HepG2 (cell line): ENCODE results near the gene OTOP3. TPM values are rescaled to one million over a fixed set of nuclear protein-coding genes. Genes with fewer than 3 reads are reported as not detected.

ENCODE experiments used
- ATAC-seq: fragments of 200-7000 bp; cut with Tn5 transposase; 3 replicates; pipeline ENCODE4 v1.9.1; 2020; ENCODE audit warnings: mild to moderate bottlenecking, moderate library complexity
- BruUV-seq: library from RNA; stranded (reverse); fragments of 400-500 nt; replicated peaks from 2 replicates; lab custom pipeline; 2021; lab: Mats Ljungman, UMichigan
- CTCF ChIA-PET: fragments of 300-600 bp; formaldehyde crosslinking; extraction: SDS; loops from one replicate; lab custom pipeline; 2021; ENCODE audit warnings: low total read pairs, inconsistent platforms, low intra/inter-chr PET ratio; lab: Yijun Ruan, JAX
- POLR2A ChIA-PET: fragments of 350-600 bp; sonication (Branson Sonifier 250); formaldehyde crosslinking; loops from one replicate; lab custom pipeline; 2020; ENCODE audit warnings: antibody characterized with exemption, inconsistent platforms; lab: Yijun Ruan, JAX
- DNase-seq: peaks from one replicate; pipeline ENCODE4 v3.0.0-alpha.2; 2015; ENCODE audit warnings: low spot score
- FAIRE-seq: peaks from 3 replicates; lab custom pipeline; 2011; peaks lifted over from hg19 to GRCh38; lab: Jason Lieb, UNC
- H2AFZ ChIP-seq: one replicate; pipeline ENCODE4 v1.6.1; 2011; ENCODE audit warnings: low read length, inconsistent platforms
- H3K27ac ChIP-seq: fragments of 300-600 bp; 3 replicates; pipeline ENCODE4 v1.8.0; 2011; ENCODE audit warnings: mixed run types, mild to moderate bottlenecking, mixed read lengths, low read length, inconsistent platforms; ENCODE audit not compliant: insufficient read depth; ENCODE audit errors: extremely low read length
- H3K27me3 ChIP-seq, 2 experiments: fragments of 200-600 bp in 1 of 2; 2 replicates in 1 of 2; 3 replicates in 1 of 2; pipeline versions ENCODE4 v1.6.0 to v1.8.0; 2011; ENCODE audit warnings: low read length in 2 of 2, mild to moderate bottlenecking in 2 of 2, moderate library complexity in 2 of 2, inconsistent platforms in 1 of 2; ENCODE audit not compliant: insufficient read depth in 2 of 2, control insufficient read depth in 1 of 2
- H3K36me3 ChIP-seq, 2 experiments: fragments of 200-600 bp in 1 of 2; replicated peaks in 1 of 2; 2 replicates in 1 of 2; 3 replicates in 1 of 2; pipeline versions ENCODE4 v1.5.1 to v1.8.0; 2011; ENCODE audit warnings: low read length in 2 of 2, inconsistent platforms in 1 of 2; ENCODE audit not compliant: insufficient read depth in 2 of 2, control insufficient read depth in 1 of 2
- H3K4me1 ChIP-seq: 2 replicates; pipeline ENCODE4 v1.5.1; 2012; ENCODE audit warnings: low read length, inconsistent platforms; ENCODE audit not compliant: insufficient read depth
- H3K4me2 ChIP-seq: 2 replicates; pipeline ENCODE4 v1.6.0; 2011; ENCODE audit warnings: low read depth, low read length, inconsistent platforms
- H3K4me3 ChIP-seq, 3 experiments: fragments of 200-600 bp in 1 of 3; sonication (generic), shearing (Covaris generic) in 1 of 3; replicated peaks in 1 of 3; 2 replicates each; pipeline ENCODE4 v1.5.1; 2011 to 2016; ENCODE audit warnings: low read length in 3 of 3, inconsistent platforms in 2 of 3, low read depth in 2 of 3, mild to moderate bottlenecking in 2 of 3, control low read depth in 1 of 3, mixed read lengths in 1 of 3; ENCODE audit not compliant: insufficient read depth in 1 of 3
- H3K79me2 ChIP-seq: one replicate; pipeline ENCODE4 v1.6.1; 2011; ENCODE audit warnings: low read length, inconsistent platforms; ENCODE audit not compliant: insufficient read depth
- H3K9ac ChIP-seq: 2 replicates; pipeline ENCODE4 v1.6.0; 2011; ENCODE audit warnings: mild to moderate bottlenecking, low read depth, low read length, inconsistent platforms; ENCODE audit not compliant: insufficient read depth
- H3K9me3 ChIP-seq: 2 replicates; pipeline ENCODE4 v1.5.1; 2012; ENCODE audit warnings: mild to moderate bottlenecking, low read length
- H4K20me1 ChIP-seq: 2 replicates; pipeline ENCODE4 v1.6.0; 2011; ENCODE audit warnings: inconsistent platforms, mild to moderate bottlenecking, low read length, moderate library complexity; ENCODE audit not compliant: insufficient read depth
- ATF5 ChIP-seq: sonication (generic); formaldehyde crosslinking; IDR thresholded peaks from 2 replicates; pipeline ENCODE4 v1.4.0; 2020; ENCODE audit warnings: mild to moderate bottlenecking, low read depth, missing genetic modification reagents
- BCL6 ChIP-seq: IDR thresholded peaks from 2 replicates; pipeline ENCODE4 v1.6.1; 2016; ENCODE audit warnings: missing genetic modification reagents, missing compliant biosample characterization
- CENPT ChIP-seq: sonication (generic); formaldehyde crosslinking; IDR thresholded peaks from 2 replicates; pipeline ENCODE4 v1.8.0; 2022; ENCODE audit warnings: low read depth, mild to moderate bottlenecking, moderate library complexity, missing genetic modification reagents
- MLLT10 ChIP-seq: sonication (generic); formaldehyde crosslinking; IDR thresholded peaks from 2 replicates; pipeline ENCODE4 v1.4.0; 2020; ENCODE audit warnings: missing genetic modification reagents
- MXD1 ChIP-seq: sonication (generic); formaldehyde crosslinking; IDR thresholded peaks from 2 replicates; pipeline ENCODE4 v1.4.0; 2020; ENCODE audit warnings: mild to moderate bottlenecking, missing genetic modification reagents
- SATB2 ChIP-seq: sonication (generic); formaldehyde crosslinking; IDR thresholded peaks from 2 replicates; pipeline ENCODE4 v1.5.0; 2020; ENCODE audit warnings: missing genetic modification reagents
- SNAPC5 ChIP-seq: sonication (generic); formaldehyde crosslinking; IDR thresholded peaks from 2 replicates; pipeline ENCODE4 v1.8.1; 2023; ENCODE audit warnings: mild to moderate bottlenecking, missing genetic modification reagents, borderline replicate concordance
- STAT6 ChIP-seq: sonication (generic); formaldehyde crosslinking; IDR thresholded peaks from 2 replicates; pipeline ENCODE4 v1.4.0; 2020; ENCODE audit warnings: missing genetic modification reagents, mild to moderate bottlenecking, borderline replicate concordance
- TEAD2 ChIP-seq: sonication (generic); formaldehyde crosslinking; IDR thresholded peaks from 2 replicates; pipeline ENCODE4 v1.9.0; 2021; ENCODE audit warnings: missing genetic modification reagents
- ZBTB4 ChIP-seq: sonication (generic); formaldehyde crosslinking; IDR thresholded peaks from 2 replicates; pipeline ENCODE4 v1.4.0; 2020; ENCODE audit warnings: missing genetic modification reagents, mild to moderate bottlenecking, borderline replicate concordance
- ZBTB46 ChIP-seq: sonication (generic); formaldehyde crosslinking; IDR thresholded peaks from 2 replicates; pipeline ENCODE4 v1.4.0; 2020; ENCODE audit warnings: mild to moderate bottlenecking, missing genetic modification reagents, borderline replicate concordance
- ZMAT3 ChIP-seq: sonication (generic); formaldehyde crosslinking; conservative IDR thresholded peaks from 2 replicates; pipeline ENCODE4 v1.7.0; 2021; ENCODE audit warnings: missing genetic modification reagents
- ZNF235 ChIP-seq: sonication (generic); formaldehyde crosslinking; IDR thresholded peaks from 2 replicates; pipeline ENCODE4 v1.8.1; 2023; ENCODE audit warnings: mild to moderate bottlenecking, missing genetic modification reagents, borderline replicate concordance
- ZNF30 ChIP-seq: sonication (generic); formaldehyde crosslinking; IDR thresholded peaks from 2 replicates; pipeline ENCODE4 v1.5.0; 2020; ENCODE audit warnings: mild to moderate bottlenecking, missing genetic modification reagents
- ZNF432 ChIP-seq: sonication (generic); formaldehyde crosslinking; IDR thresholded peaks from 2 replicates; pipeline ENCODE4 v1.5.0; 2020; ENCODE audit warnings: missing genetic modification reagents, mild to moderate bottlenecking, borderline replicate concordance
- ZNF558 ChIP-seq: sonication (generic); formaldehyde crosslinking; IDR thresholded peaks from 2 replicates; pipeline ENCODE4 v1.9.0; 2022; ENCODE audit warnings: mild to moderate bottlenecking, missing genetic modification reagents, borderline replicate concordance
- WGBS: methylation state at CpG from one replicate; pipeline ENCODE4 v1.1.6; 2017; ENCODE audit warnings: low lambda C conversion rate; 5-methylcytosine and 5-hydroxymethylcytosine counted together
- in situ Hi-C: cut with HindIII; loops from 2 replicates; pipeline ENCODE4 v1.10.0; 2017; ENCODE audit warnings: low pct_unique_long_range_greater_than_20kb; ENCODE audit not compliant: extremely low pct_ligation_motif_present
- intact Hi-C: fragments of 100-400 bp; cut with micrococcal nuclease; formaldehyde crosslinking; loops from one replicate; pipeline ENCODE4 v1.10.0; 2022; ENCODE audit not compliant: unreplicated experiment
- polyA plus RNA-seq, 8 experiments: library from polyadenylated mRNA; depleted of rRNA in 3 of 8; stranded (reverse) in 7 of 8; unstranded in 1 of 8; fragments of >200 nt; fragmentation: Illumina TruSeq in 4 of 8; extraction: Trizol in 4 of 8; gene quantifications; 2 replicates each; pipeline versions ENCODE4 v1.2.1 to v1.2.3, GENCODE V29; 2011 to 2016; ENCODE audit warnings: low read depth in 4 of 8, missing spikeins in 1 of 8, mixed read lengths in 1 of 8; ENCODE audit not compliant: insufficient read depth in 1 of 8
- total RNA-seq, 5 experiments: library from RNA; depleted of rRNA; stranded (reverse); fragments of >200 nt; fragmentation: Illumina TruSeq; extraction: Trizol; gene quantifications; 2 replicates each; pipeline ENCODE4 v1.2.3, GENCODE V29; 2016; ENCODE audit warnings: low read depth in 1 of 5

Gene OTOP3
- total and polyA plus RNA-seq, 2 of the 13 experiments (the other 11 are each of a cell fraction or from before 2014, with no cell fraction given): not detected

GRCh38 chr17:74951065-74951464, 15.4 kb downstream of the OTOP3 start:
- 7% methylated on average over 2 of the region's 3 CpGs for WGBS
- H4K20me1 ChIP-seq: no peaks in the 10 kb centered on the region
- H3K9ac ChIP-seq: no peak overlapping the region
- H3K4me3 ChIP-seq: no peak overlapping the region
- H3K36me3 ChIP-seq: no peaks in the 10 kb centered on the region
- H3K9me3 ChIP-seq: no peaks in the 10 kb centered on the region
- no TSS peak for BruUV-seq
- FAIRE-seq: no peak
- H3K27ac ChIP-seq: no peak overlapping the region
- DNase-seq: no peak
- no peak overlapping the region for H2AFZ ChIP-seq
- ATAC-seq: no peak
- no peak overlapping the region for H3K4me2 ChIP-seq
- H3K4me1 ChIP-seq: peaks cover 10% of the 10 kb centered on the region
- intact Hi-C loops: no loop called here
- ChIA-PET CTCF (no interaction called here), POLR2A (interaction anchor here (0.5 to 1.4 kb wide), 2 partner anchors 11 to 81 kb away, joined by 3 read pairs; no protein-coding TSS in a partner anchor)
- peaks cover 10 to 59% of the 10 kb centered on the region in 2 experiments; a peak in 4 of 5 replicates for H3K27me3 ChIP-seq
- in situ Hi-C loops: loop anchor here (5.0 kb wide), 1 partner anchor 149 kb away; no protein-coding TSS in a partner anchor
- H3K79me2 ChIP-seq: no peaks in the 10 kb centered on the region
- TF ChIP-seq ZBTB46 (CRISPR knock-in tag) (no peak), ZNF558 (no peak), MXD1 (CRISPR knock-in tag) (no peak), STAT6 (CRISPR knock-in tag) (no peak), SNAPC5 (CRISPR knock-in tag) (no peak), ZNF30 (CRISPR knock-in tag) (no peak), CENPT (CRISPR knock-in tag) (no peak), ZBTB4 (no peak), TEAD2 (CRISPR knock-in tag) (no peak), SATB2 (CRISPR knock-in tag) (no peak), ZMAT3 (CRISPR knock-in tag) (no peak), ATF5 (no peak), ZNF432 (CRISPR knock-in tag) (no peak), MLLT10 (CRISPR knock-in tag) (no peak), BCL6 (CRISPR knock-in tag) (no peak), ZNF235 (CRISPR knock-in tag) (no peak)
